Left renal cortex interstitium (tissue), 4 donors: ENCODE data around the gene SERPINB2. TPM values are rescaled to one million over a fixed set of nuclear protein-coding genes. Genes with fewer than 3 reads are reported as not detected.

Experiments
- DNase-seq, 4 donors: peaks; one replicate each; pipeline ENCODE4 v3.0.0-alpha.2; 2013; ENCODE audit warnings: low read depth in 4 of 4, low spot score in 2 of 4, missing footprints in 1 of 4
- polyA plus RNA-seq, 4 donors: library from polyadenylated mRNA; unstranded; fragments of 120-200 nt; gene quantifications; one replicate each; pipeline ENCODE4 v1.2.1, GENCODE V29; 2013; ENCODE audit not compliant: insufficient read length in 4 of 4

Gene SERPINB2
- under 1 TPM; 0.09 to 0.27 (median 0.14) TPM for polyA plus RNA-seq

- no peak for DNase-seq
These were observed at the start of gene SERPINB2 for GRCh38 chr18:63887424-63887823. Gene SERPINB2, plus strand, starts transcription at chr18:63887705. Its CDS starts 3,740 bp downstream, at chr18:63891445.

GRCh38 chr18:63843008-63843407 is 44.5 kb upstream of the SERPINB2 start:
- DNase-seq = no peak

GRCh38 chr18:63844254-63844653 is 43.3 kb upstream of the SERPINB2 start:
- peak in 1 of 4 donors; percentile 24 for DNase-seq

- DNase-seq = peak in 3 of 4 donors; percentile 9 to 50 (median 28)
These were observed 39.3 kb upstream of the SERPINB2 start for GRCh38 chr18:63848159-63848558.

GRCh38 chr18:63850020-63850419 is 37.5 kb upstream of the SERPINB2 start:
- DNase-seq = no peak

- no peak for DNase-seq
These were observed 36.9 kb upstream of the SERPINB2 start for GRCh38 chr18:63850636-63851035.

- no peak for DNase-seq
These were observed 29.0 kb upstream of the SERPINB2 start for GRCh38 chr18:63858456-63858855.

GRCh38 chr18:63859781-63860475 is 27.6 kb upstream of the SERPINB2 start:
- no peak for DNase-seq

- DNase-seq = no peak
These were observed 27.0 kb upstream of the SERPINB2 start for GRCh38 chr18:63860531-63860930.

GRCh38 chr18:63867368-63868125 is 20.0 kb upstream of the SERPINB2 start:
- no peak for DNase-seq

- DNase-seq = no peak
These were observed 19.0 kb upstream of the SERPINB2 start for GRCh38 chr18:63868546-63868945.

GRCh38 chr18:63869374-63869773 is 18.1 kb upstream of the SERPINB2 start:
- no peak for DNase-seq

- no peak for DNase-seq
These were observed 17.7 kb upstream of the SERPINB2 start for GRCh38 chr18:63869851-63870250.

- DNase-seq = no peak
These were observed 15.7 kb upstream of the SERPINB2 start for GRCh38 chr18:63871836-63872235.

GRCh38 chr18:63872586-63872985 is 14.9 kb upstream of the SERPINB2 start:
- DNase-seq = no peak

- no peak for DNase-seq
These were observed 9.2 kb upstream of the SERPINB2 start for GRCh38 chr18:63878343-63878742.

- no peak for DNase-seq
These were observed 8.6 kb upstream of the SERPINB2 start for GRCh38 chr18:63878925-63879324.

GRCh38 chr18:63879709-63880108 is 7.8 kb upstream of the SERPINB2 start:
- no peak for DNase-seq

GRCh38 chr18:63881851-63882250 is 5.7 kb upstream of the SERPINB2 start:
- DNase-seq = no peak

- DNase-seq = no peak
These were observed 5.0 kb upstream of the SERPINB2 start for GRCh38 chr18:63882333-63883141.

GRCh38 chr18:63883617-63884016 is 3.9 kb upstream of the SERPINB2 start:
- no peak for DNase-seq
